SHP77 (cell line): ENCODE data around the gene XPR1.
"Not testable (repeated sequence)": the region's sequence is repeated elsewhere in the genome, so short reads cannot be mapped to it uniquely, and the experiment has no call there.

Experiments
- DNase-seq, 2 experiments: peaks; one replicate each; lab custom pipeline; 2025; lab: John Stamatoyannopoulos, UW

Gene XPR1

GRCh38 chr1:180722586-180722985 is 90.8 kb downstream of the XPR1 start:
- no peak for DNase-seq

GRCh38 chr1:180724055-180724454 is 92.2 kb downstream of the XPR1 start:
- DNase-seq = no peak

GRCh38 chr1:180726024-180726423 is 94.2 kb downstream of the XPR1 start:
- not testable (repeated sequence) for DNase-seq

GRCh38 chr1:180727751-180728150 is 95.9 kb downstream of the XPR1 start:
- DNase-seq = not testable (repeated sequence)

- DNase-seq = no peak
Observed at GRCh38 chr1:180728472-180729106, 96.8 kb downstream of the XPR1 start.

GRCh38 chr1:180731131-180731530 is 99.3 kb downstream of the XPR1 start:
- no peak for DNase-seq

GRCh38 chr1:180732866-180733265 is 101.0 kb downstream of the XPR1 start:
- DNase-seq = no peak

- DNase-seq = no peak
Observed at GRCh38 chr1:180734366-180734765, 102.5 kb downstream of the XPR1 start.

- DNase-seq = no peak
Observed at GRCh38 chr1:180742663-180743062, 110.8 kb downstream of the XPR1 start.

- no peak for DNase-seq
Observed at GRCh38 chr1:180743868-180744267, 112.0 kb downstream of the XPR1 start.

GRCh38 chr1:180745098-180745497 is 113.3 kb downstream of the XPR1 start:
- DNase-seq = no peak

GRCh38 chr1:180751921-180752320 is 120.1 kb downstream of the XPR1 start:
- no peak for DNase-seq

- DNase-seq = no peak
Observed at GRCh38 chr1:180754453-180754852, 122.6 kb downstream of the XPR1 start.

GRCh38 chr1:180757657-180758056 is 125.8 kb downstream of the XPR1 start:
- DNase-seq = no peak

GRCh38 chr1:180762796-180763195 is 131.0 kb downstream of the XPR1 start:
- DNase-seq = no peak

GRCh38 chr1:180765151-180765550 is 133.3 kb downstream of the XPR1 start:
- no peak for DNase-seq

- no peak for DNase-seq
Observed at GRCh38 chr1:180769889-180770288, 138.1 kb downstream of the XPR1 start.

GRCh38 chr1:180773210-180773865 is 141.5 kb downstream of the XPR1 start:
- DNase-seq = no peak

GRCh38 chr1:180775801-180776200 is 144.0 kb downstream of the XPR1 start:
- DNase-seq = no peak

- DNase-seq = no peak
Observed at GRCh38 chr1:180777072-180777689, 145.4 kb downstream of the XPR1 start.

GRCh38 chr1:180778782-180779398 is 147.1 kb downstream of the XPR1 start:
- DNase-seq = peak in 1 of 2 experiments; percentile 8

GRCh38 chr1:180779584-180779983 is 147.8 kb downstream of the XPR1 start:
- no peak for DNase-seq

GRCh38 chr1:180781718-180782117 is 149.9 kb downstream of the XPR1 start:
- no peak for DNase-seq
